Naive B cell (primary cell): ENCODE results near the gene TTC3. TPM values are rescaled to one million over a fixed set of nuclear protein-coding genes. Genes with fewer than 3 reads are reported as not detected.

ENCODE experiments used
- ATAC-seq, 2 donors: fragments of 150-1000 bp; cut with Tn5 transposase; 2 replicates each; pipeline ENCODE4 v1.10.0; 2021; ENCODE audit warnings: low read depth in 2 of 2, mild to moderate bottlenecking in 2 of 2, moderate library complexity in 2 of 2
- DNase-seq: peaks from one replicate; pipeline ENCODE4 v3.0.0; 2022
- H3K27ac Mint-ChIP-seq, 6 donors: one replicate each; pipeline ENCODE4 v1.8.0; 2020 to 2022; ENCODE audit warnings: mild to moderate bottlenecking in 6 of 6, mixed read lengths in 6 of 6, moderate library complexity in 5 of 6, inconsistent platforms in 2 of 6
- H3K27me3 Mint-ChIP-seq, 3 donors: one replicate each; pipeline ENCODE4 v1.8.0; 2021 to 2022; ENCODE audit warnings: mixed read lengths in 3 of 3, mild to moderate bottlenecking in 1 of 3
- H3K36me3 Mint-ChIP-seq, 2 donors: one replicate each; pipeline ENCODE4 v1.8.0; 2020 to 2022; ENCODE audit warnings: mixed read lengths in 2 of 2, inconsistent platforms in 1 of 2, mild to moderate bottlenecking in 1 of 2
- H3K4me1 Mint-ChIP-seq, 3 donors: one replicate each; pipeline ENCODE4 v1.8.0; 2020 to 2022; ENCODE audit warnings: mixed read lengths in 3 of 3, inconsistent platforms in 1 of 3, mild to moderate bottlenecking in 1 of 3, moderate library complexity in 1 of 3
- H3K4me3 Mint-ChIP-seq, 8 donors: one replicate each; pipeline ENCODE4 v1.8.0; 2020 to 2022; ENCODE audit warnings: mild to moderate bottlenecking in 8 of 8, mixed read lengths in 8 of 8, moderate library complexity in 8 of 8, inconsistent platforms in 2 of 8
- H3K9me3 Mint-ChIP-seq, 7 donors: one replicate each; pipeline ENCODE4 v1.8.0; 2020 to 2022; ENCODE audit warnings: mixed read lengths in 7 of 7, mild to moderate bottlenecking in 5 of 7, inconsistent platforms in 2 of 7, moderate library complexity in 1 of 7
- polyA plus RNA-seq, 6 donors: library from polyadenylated mRNA; unstranded; fragments of 300-500 nt; fragmentation: Illumina TruSeq; gene quantifications; one replicate each; pipeline ENCODE4 v1.2.3, GENCODE V29; 2021; ENCODE audit warnings: low read depth in 6 of 6

TTC3 gene
- polyA plus RNA-seq, 6 donors from 2014 or later = 54.7 to 97.7 (median 62.1) TPM

DNA sequence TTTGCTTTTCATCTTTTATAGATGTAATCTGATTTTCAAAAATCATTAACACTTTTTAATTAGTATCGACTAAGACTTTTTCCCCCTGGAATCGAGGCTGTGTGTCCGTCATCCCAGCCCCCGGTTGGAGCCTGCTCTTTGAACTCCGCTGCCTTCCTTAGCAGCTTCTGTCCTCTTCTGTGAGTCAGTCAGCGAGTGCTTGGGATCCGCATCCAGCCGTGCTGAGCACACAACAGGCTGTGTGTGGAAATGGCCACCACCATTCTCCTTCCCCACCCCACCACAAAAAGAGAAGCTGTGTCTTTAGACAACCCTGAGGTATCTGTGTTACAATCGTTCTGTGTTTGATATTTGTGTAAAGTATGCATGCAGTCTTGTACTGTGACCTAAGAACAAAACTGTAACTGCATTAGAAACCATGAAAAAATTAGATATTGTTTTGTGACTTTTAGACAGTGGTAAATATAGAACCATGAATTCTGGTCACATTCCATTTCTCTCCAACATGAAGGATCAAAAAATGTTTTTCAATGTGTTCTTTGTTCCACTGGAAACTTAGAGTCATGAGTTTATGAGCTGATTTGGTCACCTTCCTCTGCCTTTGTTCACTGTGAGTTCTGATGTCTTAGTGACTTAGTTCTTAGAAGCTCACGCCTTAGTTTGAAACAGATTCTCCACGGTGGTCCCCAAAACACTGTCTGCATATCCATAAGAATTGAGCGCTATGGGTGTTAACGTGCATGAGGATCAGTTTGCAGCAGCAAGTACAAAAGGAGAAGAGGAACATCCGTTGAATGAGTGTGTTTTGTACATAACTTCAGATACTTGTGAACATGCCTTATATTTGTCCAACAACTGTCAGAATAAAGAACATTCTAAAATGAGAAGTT lies 129.4 kb downstream of the TTC3 start:
- H3K9me3 Mint-ChIP-seq = no peaks in the 10 kb centered on the region
- peaks cover 0 to 6% (median 3%) of the 10 kb centered on the region in 3 donors for H3K4me1 Mint-ChIP-seq
- H3K4me3 Mint-ChIP-seq = no peak overlapping the region
- DNase-seq (no peak), ATAC-seq (no peak)
- peak overlapping the region in 1 of 6 donors; percentile 33 for H3K27ac Mint-ChIP-seq
- no peaks in the 10 kb centered on the region for H3K27me3 Mint-ChIP-seq
- peaks cover 21 to 37% of the 10 kb centered on the region in 2 donors for H3K36me3 Mint-ChIP-seq

DNA sequence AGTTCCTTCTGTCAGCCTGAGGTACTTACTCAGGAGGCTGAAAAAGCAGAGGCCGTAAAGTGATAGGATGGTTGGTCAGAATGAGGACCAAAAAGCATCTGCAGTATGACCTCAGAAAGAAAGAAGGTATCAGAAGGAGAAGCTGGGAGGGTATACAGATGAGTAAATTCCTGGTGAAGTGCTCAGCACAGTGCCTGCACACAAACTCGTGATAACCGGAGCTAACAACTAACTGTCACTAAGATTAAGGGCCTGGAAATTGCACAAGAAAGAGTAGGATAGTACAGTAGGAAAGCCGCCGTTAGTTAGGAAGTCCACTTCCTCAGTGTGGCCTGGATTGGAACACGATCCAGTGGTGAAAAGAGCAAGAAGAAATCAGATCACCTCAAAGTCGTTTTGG lies 131.5 kb downstream of the TTC3 start:
- H3K27ac Mint-ChIP-seq = peak overlapping the region in 1 of 6 donors; percentile 45
- H3K4me1 Mint-ChIP-seq = peaks cover 15 to 25% (median 21%) of the 10 kb centered on the region in 3 donors
- H3K4me3 Mint-ChIP-seq = no peak overlapping the region
- DNase-seq (no peak), ATAC-seq (no peak)
- no peaks in the 10 kb centered on the region for H3K27me3 Mint-ChIP-seq
- H3K9me3 Mint-ChIP-seq = no peaks in the 10 kb centered on the region
- H3K36me3 Mint-ChIP-seq = peaks cover 21 to 26% of the 10 kb centered on the region in 2 donors

DNA sequence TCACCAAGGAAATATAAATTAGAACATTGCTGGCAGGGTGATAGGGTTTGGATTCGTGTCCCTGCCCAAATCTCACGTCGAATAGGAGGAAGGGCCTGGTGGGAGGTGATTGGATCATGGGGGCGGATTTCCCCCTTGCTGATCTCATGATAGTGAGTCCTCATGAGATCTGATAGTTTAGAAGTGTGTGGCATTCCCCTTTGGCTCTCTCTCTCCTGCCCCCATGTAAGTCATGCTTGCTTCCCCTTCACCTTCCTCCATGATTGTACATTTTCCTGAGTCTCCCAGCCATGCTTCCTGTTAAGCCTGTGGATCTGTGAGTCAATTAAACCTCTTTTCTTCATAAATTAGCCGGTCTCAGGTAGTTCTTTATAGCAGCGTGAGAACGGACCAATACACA lies 133.4 kb downstream of the TTC3 start:
- Mint-ChIP-seq H3K4me3 (peak overlapping the region in 1 of 8 donors; percentile 11), H3K27ac (peak overlapping the region in 4 of 6 donors; percentile 36 to 78 (median 44)), H3K27me3 (no peaks in the 10 kb centered on the region), H3K4me1 (peaks cover 18 to 27% (median 26%) of the 10 kb centered on the region in 3 donors), H3K9me3 (peaks cover 0 to 3% (median 0%) of the 10 kb centered on the region in 7 donors), H3K36me3 (peaks cover 14 to 24% of the 10 kb centered on the region in 2 donors)
- ATAC-seq = no peak
- DNase-seq = no peak

DNA sequence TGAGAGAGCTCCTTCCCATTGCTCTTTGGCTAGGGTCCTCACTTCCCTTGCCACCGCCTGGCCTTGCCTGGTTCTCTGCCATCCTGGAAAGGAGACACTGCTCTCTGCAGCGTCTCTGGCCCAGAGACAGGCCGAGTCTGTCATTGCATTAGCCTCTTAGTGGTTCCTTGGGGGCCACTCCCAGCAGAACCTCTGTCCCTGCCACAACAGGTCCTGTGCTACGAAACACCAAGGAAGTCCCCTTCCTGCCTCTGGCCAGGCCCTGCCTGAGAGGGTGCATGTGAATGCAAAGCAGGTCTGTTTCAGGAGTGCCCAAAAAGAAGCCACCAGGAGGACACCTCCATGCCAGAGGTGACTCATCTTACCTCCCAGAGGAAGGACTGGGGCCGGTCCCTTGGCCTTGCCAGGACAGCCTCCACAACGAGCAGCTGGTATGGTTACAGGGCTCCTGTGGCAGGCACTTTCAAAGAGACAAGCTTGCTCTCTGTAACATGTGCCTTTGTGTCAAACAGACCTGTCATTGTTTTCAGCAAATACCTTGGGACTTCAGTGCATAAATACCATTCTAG lies 134.5 kb downstream of the TTC3 start:
- Mint-ChIP-seq H3K9me3 (peaks cover 0 to 6% (median 0%) of the 10 kb centered on the region in 7 donors), H3K36me3 (peaks cover 5 to 14% of the 10 kb centered on the region in 2 donors), H3K27me3 (no peaks in the 10 kb centered on the region), H3K4me1 (peaks cover 18 to 27% (median 26%) of the 10 kb centered on the region in 3 donors), H3K27ac (peak overlapping the region in 5 of 6 donors; percentile 16 to 91 (median 70)), H3K4me3 (peak overlapping the region; percentile 67 to 93 (median 83))
- ATAC-seq = peak; percentile 1
- no peak for DNase-seq

DNA sequence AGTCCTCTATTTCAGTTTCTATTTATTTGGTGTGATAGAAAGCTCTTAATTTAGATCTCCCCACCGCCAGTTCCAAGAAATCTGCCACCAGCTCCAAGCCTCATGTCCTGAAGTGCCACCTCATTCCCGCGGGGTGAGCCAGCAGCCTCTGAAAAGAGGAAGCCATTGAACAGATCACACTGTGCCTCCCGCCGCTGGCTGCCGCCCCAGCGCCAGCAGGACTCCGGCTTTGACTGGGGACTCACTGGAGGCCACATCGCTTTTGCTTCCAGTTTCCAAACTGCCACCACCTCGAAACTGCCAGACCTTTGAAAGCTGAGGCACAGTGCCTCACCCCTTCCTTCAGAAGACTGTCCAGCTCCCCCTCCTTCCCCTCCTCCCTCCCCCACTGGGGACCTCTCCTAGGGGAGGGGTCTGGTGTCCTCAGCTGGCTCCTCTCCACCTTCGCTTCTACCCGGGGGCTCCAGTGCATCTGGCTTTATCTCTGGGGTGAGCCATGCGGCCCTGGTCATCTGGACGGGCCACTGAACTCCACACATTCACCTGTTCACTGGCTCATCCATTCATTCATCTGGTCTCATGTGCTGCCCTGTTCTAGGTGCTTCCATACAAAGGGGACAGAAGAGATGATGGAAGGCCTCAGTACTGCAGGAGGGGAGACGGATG lies 135.1 kb downstream of the TTC3 start:
- Mint-ChIP-seq H3K4me1 (peaks cover 18 to 27% (median 26%) of the 10 kb centered on the region in 3 donors), H3K9me3 (peaks cover 0 to 6% (median 0%) of the 10 kb centered on the region in 7 donors), H3K4me3 (peak overlapping the region; percentile 67 to 93 (median 83)), H3K27me3 (no peaks in the 10 kb centered on the region), H3K36me3 (peaks cover 0 to 10% of the 10 kb centered on the region in 2 donors), H3K27ac (peak overlapping the region; percentile 36 to 95 (median 79))
- DNase-seq = peak; percentile 60
- peak; percentile 83 to 86 for ATAC-seq

DNA sequence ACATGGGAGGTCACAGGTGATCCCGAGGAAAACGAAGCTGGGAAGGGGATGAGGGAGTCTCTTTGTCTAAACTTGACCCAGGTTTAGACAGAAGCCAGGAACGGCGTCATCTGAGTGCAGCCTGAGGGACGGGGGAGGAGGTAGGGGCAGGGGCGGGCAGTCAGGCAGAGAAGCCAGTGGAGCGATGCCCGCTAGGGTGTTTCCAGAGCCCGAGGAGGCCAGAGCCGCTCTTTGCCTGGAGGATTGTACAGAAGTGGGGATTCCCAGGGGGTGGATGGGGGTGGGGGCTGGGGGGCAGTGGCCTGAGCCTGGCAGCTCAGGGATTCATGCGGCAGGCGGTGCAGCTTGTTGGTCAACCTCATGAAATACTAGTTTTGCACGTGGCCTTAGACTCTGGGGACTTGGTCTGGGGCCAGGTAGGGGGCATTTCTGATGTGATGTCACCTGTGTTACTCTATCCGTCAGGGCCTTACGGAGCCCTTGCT lies 135.7 kb downstream of the TTC3 start:
- H3K4me3 Mint-ChIP-seq = peak overlapping the region; percentile 67 to 93 (median 83)
- ATAC-seq = peak; percentile 73 to 83
- DNase-seq = no peak

DNA sequence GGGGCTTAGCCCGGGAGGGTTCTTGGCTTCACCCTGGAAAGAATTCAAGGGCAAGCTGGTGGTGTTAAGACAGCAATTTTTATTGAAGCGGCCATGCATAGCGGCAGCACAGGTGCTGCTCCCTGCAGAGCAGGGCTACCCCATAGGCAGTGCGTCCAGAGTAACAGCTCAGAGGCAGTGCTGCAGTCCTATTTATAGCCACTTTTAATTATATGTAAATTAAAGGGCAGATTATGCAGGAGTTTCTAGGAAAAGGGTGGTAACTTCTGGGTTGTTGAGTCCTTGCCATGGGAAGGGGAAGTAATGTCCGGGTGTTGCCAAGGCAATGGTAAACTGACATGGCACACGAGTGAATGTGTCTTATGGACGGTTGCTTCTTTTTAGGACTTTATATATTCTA lies 137.1 kb downstream of the TTC3 start:
- ATAC-seq (no peak), DNase-seq (no peak)
- no peaks in the 10 kb centered on the region for H3K36me3 Mint-ChIP-seq
- H3K4me3 Mint-ChIP-seq = peak overlapping the region in 2 of 8 donors; percentile 7 to 72
- peak overlapping the region in 1 of 6 donors; percentile 88 for H3K27ac Mint-ChIP-seq
- no peaks in the 10 kb centered on the region for H3K27me3 Mint-ChIP-seq
- peaks cover 18 to 27% (median 26%) of the 10 kb centered on the region in 3 donors for H3K4me1 Mint-ChIP-seq
- H3K9me3 Mint-ChIP-seq = peaks cover 0 to 6% (median 0%) of the 10 kb centered on the region in 7 donors

More for the DNA sequence above, 135.7 kb downstream of the TTC3 start:
- H3K4me1 Mint-ChIP-seq = peaks cover 18 to 27% (median 26%) of the 10 kb centered on the region in 3 donors
- H3K27me3 Mint-ChIP-seq = no peaks in the 10 kb centered on the region
- peak overlapping the region; percentile 52 to 95 (median 82) for H3K27ac Mint-ChIP-seq
- peaks cover 0 to 10% of the 10 kb centered on the region in 2 donors for H3K36me3 Mint-ChIP-seq
- H3K9me3 Mint-ChIP-seq = peaks cover 0 to 6% (median 0%) of the 10 kb centered on the region in 7 donors

DNA sequence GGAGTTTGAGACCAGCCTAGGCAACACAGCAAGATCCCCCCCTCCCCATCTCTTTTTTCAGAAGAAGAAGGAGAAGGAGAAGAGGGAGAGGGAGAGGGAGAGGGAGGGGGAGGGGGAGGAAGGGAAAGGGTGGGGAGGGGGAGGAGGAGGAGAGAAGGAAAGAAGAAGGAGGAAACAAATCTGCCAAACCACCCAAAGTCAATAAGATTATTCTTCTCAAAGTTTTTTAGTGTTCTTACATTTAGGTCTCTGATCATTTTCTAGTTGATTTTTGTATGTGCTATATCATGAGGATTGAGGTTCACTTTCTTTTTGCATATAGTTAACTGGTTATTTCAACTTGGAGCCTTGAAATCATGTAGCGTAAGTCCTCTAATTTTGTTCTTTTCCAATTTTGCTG lies 137.7 kb downstream of the TTC3 start:
- H3K4me3 Mint-ChIP-seq = no peak overlapping the region
- H3K4me1 Mint-ChIP-seq = peaks cover 18 to 27% (median 26%) of the 10 kb centered on the region in 3 donors
- no peaks in the 10 kb centered on the region for H3K36me3 Mint-ChIP-seq
- no peaks in the 10 kb centered on the region for H3K27me3 Mint-ChIP-seq
- ATAC-seq (no peak), DNase-seq (no peak)
- peaks cover 0 to 6% (median 0%) of the 10 kb centered on the region in 7 donors for H3K9me3 Mint-ChIP-seq
- H3K27ac Mint-ChIP-seq = no peak overlapping the region

DNA sequence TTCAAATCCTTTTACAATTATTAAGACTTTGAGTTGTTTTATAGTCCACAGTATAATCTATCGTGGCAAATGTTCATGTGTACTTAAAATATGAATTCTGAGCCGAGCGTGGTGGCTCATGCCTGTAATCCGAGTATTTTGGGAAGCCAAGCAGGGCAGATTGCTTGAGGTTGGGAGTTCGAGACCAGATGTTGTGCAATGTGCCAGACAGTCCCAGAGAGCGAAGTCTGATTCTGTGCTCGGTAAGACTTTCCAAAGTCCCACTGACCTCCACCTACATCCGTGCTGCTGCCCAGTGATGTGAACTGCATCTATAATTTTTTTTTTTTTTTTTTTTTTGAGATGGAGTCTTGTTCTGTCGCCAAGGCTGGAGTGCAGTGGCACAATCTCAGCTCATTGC lies 141.9 kb downstream of the TTC3 start:
- ATAC-seq (no peak), DNase-seq (no peak)
- Mint-ChIP-seq H3K4me3 (no peak overlapping the region), H3K27ac (no peak overlapping the region), H3K4me1 (peaks cover 4 to 6% (median 4%) of the 10 kb centered on the region in 3 donors), H3K9me3 (peaks cover 0 to 6% (median 0%) of the 10 kb centered on the region in 7 donors), H3K27me3 (no peaks in the 10 kb centered on the region), H3K36me3 (no peaks in the 10 kb centered on the region)

DNA sequence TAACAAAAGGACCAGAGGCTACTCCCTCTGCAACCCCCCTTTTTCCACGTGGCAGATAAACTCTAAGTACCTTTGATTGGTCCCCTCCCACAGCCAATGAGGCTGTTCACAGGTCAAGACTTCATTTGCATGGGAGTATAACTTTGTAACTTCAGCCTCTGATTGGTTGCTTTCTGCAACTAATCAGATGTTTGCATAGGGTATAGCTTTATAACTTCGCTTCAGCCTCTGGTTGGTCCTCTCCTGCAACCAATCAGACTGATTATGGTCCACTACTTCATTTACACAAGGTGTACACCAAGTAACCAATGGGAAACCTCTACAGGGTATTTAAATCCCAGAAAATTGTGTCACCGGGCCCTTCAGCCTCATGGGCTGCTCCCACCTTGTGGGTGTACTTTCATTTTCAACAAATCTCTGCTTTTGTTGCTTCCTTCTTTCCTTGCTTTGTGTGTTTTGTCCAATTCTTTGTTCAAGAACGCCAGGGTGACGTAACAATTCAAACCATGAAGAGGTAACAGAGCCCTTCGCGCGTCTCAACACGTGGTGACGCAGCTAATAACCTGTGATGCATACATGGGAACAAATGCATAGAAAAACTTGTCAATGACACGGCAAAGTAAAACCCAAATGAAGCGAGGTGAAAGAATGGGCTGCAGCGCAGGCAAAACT lies 146.8 kb downstream of the TTC3 start:
- Mint-ChIP-seq H3K27me3 (no peaks in the 10 kb centered on the region), H3K36me3 (no peaks in the 10 kb centered on the region), H3K27ac (peak overlapping the region; percentile 31 to 95 (median 90)), H3K4me1 (peaks cover 7 to 30% (median 20%) of the 10 kb centered on the region in 3 donors), H3K9me3 (peaks cover 0 to 4% (median 0%) of the 10 kb centered on the region in 7 donors), H3K4me3 (peak overlapping the region; percentile 81 to 96 (median 94))
- DNase-seq (peak; percentile 20), ATAC-seq (peak; percentile 0 to 2)

DNA sequence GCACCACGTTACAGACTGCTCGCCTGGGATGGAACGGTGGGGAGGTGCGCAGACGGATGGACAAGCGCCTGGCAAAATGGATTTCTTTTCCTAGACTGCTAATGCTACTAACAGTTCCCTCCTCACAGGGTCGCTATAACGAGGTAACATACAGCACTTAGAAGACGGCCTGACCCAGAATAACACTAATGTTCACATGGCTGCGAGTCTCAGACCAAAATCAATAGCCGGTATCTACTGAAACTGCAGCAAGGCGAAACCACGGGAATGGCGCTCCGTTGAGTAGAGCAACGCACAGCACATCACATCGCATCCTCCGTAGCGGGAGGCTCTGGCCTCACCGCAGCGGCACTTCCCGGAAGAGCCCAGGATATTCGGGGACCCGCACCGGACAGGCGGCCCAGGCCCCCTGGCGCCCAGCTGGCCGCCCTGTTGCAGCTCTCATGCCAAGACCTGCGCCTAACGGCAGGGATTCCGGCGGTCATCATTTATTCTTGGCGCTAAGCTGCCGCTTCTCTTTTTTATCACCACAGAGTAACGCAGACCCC lies 147.5 kb downstream of the TTC3 start:
- Mint-ChIP-seq H3K27me3 (no peaks in the 10 kb centered on the region), H3K27ac (peak overlapping the region; percentile 31 to 96 (median 91)), H3K4me3 (peak overlapping the region; percentile 81 to 96 (median 94)), H3K4me1 (peaks cover 12 to 36% (median 26%) of the 10 kb centered on the region in 3 donors), H3K9me3 (peaks cover 0 to 4% (median 0%) of the 10 kb centered on the region in 7 donors), H3K36me3 (peaks cover 0 to under 1% of the 10 kb centered on the region in 2 donors)
- DNase-seq (no peak), ATAC-seq (peak; percentile 18 to 27)

DNA sequence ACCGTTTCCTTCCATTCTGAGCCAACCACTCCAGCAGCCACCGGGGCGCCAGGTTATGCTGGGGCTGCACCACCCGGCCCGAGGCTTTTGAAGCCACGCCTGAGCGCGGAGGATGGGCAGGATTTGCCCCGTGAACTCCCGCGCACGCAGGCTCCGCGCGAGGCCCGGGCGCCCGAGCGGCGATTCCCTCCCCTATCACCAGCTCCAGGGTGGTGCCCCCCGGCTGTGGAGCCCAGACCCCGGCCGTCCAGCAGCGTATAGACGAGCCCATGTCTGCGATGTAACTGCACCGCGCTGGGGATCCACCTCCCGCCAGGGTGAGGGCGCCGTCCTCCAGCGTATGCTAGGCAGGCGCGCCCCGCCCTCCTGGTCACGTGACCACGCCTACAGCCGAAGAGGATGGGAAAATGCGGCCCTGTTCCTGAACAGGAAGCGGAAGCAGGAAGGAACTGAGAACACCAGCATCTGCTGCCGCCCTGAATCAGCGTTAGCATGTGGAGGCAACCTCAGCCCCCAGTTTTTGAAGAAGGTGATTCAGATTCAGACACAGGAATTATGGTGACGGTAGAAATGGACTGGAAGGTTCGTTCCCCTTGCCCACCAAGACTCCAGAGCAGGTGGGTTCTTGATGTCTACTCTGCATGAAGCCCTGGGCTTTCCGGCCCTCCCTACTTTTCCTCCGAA lies 148.1 kb downstream of the TTC3 start:
- peak; percentile 87 for DNase-seq
- peaks cover 18 to 42% (median 31%) of the 10 kb centered on the region in 3 donors for H3K4me1 Mint-ChIP-seq
- H3K27ac Mint-ChIP-seq = peak overlapping the region; percentile 31 to 96 (median 91)
- H3K4me3 Mint-ChIP-seq = peak overlapping the region; percentile 81 to 96 (median 94)
- H3K9me3 Mint-ChIP-seq = peaks cover 0 to 4% (median 0%) of the 10 kb centered on the region in 7 donors
- ATAC-seq = peak; percentile 87
- H3K36me3 Mint-ChIP-seq = peaks cover 0 to 7% of the 10 kb centered on the region in 2 donors
- no peaks in the 10 kb centered on the region for H3K27me3 Mint-ChIP-seq
